ENCODE results near the gene JARID2. TPM values are rescaled to one million over a fixed set of nuclear protein-coding genes. Genes with fewer than 3 reads are reported as not detected.

Gene JARID2
- polyA plus RNA-seq, 1 donor: 16.2 TPM

DNA sequence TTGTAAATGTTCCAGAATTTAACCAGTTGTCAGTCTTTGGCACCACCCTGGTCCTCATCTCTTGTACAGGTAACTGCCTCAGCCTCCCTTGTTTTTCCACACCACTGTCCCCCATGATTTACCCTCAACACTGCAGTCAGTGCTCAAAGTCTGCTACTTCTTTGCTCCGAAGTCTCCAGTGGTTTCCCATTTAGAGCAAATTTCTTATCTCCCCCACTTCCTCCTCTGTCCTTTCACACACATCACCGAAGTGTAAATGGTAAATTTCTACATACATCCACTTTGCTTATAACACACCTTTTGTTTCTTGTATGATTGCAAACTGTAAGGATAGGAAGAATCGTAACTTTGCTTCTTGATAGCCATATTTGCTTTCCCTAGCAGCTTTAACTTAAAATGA is 115.3 kb downstream of the JARID2 start:
- DNase-seq: no peak

GRCh38 chr6:15362274-15363160 is 116.6 kb downstream of the JARID2 start:
- no peak for DNase-seq

GRCh38 chr6:15363164-15363522 is 117.3 kb downstream of the JARID2 start:
- no peak for DNase-seq

DNA sequence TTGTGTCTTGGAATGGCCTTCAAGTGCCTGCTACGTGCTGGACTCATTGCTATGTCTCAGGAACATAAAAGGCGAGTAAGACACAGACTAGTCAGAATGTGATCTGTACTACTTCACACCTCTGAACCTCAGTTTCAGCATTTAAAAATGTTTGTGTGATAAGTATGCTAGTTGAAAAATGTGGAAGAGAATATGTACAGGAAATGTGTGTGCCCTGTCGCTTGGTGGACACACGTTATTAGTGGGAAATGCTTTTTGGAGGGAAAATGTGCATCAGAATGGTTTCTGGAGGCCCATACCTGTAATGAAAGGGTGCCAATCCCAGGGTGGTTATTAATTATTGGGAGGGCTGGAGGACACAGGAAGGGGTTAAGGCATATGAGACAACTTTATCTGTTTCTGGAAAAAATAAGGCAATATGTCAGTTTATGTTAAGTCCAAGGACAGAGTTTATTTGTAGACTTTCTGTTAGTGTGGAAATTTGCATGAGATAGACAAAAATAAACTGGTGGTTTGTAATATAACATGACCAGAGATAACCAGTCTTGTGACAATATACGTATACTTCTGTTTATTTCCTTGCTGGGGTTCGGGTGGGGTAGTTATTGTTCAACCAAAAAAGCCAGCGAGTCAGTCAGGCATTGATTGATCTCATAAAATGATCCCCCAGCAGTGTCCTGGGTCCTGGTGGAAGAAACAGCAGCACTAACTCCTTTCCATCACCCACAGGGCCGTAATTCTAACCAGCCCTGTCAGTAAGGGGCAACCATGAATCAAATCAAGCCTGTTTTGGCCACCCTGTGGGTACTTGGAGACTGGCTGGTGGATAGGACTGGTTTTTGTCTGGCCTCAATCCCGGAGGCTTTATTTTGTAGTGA is 117.9 kb downstream of the JARID2 start:
- no peak for DNase-seq

- no peak for DNase-seq
Measured at GRCh38 chr6:15364401-15365037, 118.7 kb downstream of the JARID2 start.

- peak; percentile 56 for DNase-seq
Measured at GRCh38 chr6:15365273-15365687, 119.4 kb downstream of the JARID2 start.

GRCh38 chr6:15366003-15366535 is 120.2 kb downstream of the JARID2 start:
- DNase-seq: no peak

DNA sequence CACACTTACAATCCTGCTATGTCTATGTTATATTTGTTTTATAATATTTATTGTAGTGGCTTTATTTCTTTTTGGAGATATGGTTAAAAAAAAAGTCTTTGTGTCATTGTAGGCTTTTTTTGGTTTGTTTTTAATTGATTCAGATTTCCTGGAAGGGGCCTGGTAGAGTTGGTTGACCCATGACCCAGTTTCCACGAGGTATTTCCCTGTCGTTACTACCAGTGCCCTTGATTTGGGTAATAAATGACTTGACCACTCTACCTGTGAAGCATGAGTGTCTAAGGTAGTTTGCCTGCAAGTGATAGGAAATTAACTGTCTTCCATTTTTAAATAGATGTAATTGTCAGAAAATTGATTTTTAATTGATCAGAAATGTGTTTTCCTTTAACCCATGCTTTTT is 121.0 kb downstream of the JARID2 start:
- DNase-seq: no peak

DNA sequence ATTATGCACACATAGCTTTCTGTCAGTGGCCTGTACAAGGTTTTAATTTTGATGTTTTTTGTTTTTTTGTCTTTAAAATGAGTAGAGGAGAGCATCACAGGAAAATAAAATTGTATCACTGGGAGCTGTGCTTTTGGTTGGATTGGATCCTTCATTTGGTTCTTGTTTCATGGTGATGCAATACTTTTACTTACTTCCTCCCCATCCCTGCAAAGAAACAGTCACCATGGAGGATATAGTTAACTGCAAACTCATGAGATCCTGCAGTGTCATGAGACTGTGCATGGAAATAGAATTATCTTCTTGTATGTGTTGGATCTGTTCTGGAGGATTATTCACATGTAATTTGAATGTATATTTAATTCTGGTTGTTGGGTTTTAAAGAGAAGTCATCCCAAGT is 122.3 kb downstream of the JARID2 start:
- DNase-seq: no peak

- no peak for DNase-seq
Measured at GRCh38 chr6:15368873-15369272, 123.0 kb downstream of the JARID2 start.

- DNase-seq: no peak
Measured at GRCh38 chr6:15369838-15370237, 124.0 kb downstream of the JARID2 start.

GRCh38 chr6:15370733-15371671 is 125.1 kb downstream of the JARID2 start:
- DNase-seq: no peak

GRCh38 chr6:15372932-15373331 is 127.1 kb downstream of the JARID2 start:
- no peak for DNase-seq

- no peak for DNase-seq
Measured at GRCh38 chr6:15374119-15374518, 128.2 kb downstream of the JARID2 start.

DNA sequence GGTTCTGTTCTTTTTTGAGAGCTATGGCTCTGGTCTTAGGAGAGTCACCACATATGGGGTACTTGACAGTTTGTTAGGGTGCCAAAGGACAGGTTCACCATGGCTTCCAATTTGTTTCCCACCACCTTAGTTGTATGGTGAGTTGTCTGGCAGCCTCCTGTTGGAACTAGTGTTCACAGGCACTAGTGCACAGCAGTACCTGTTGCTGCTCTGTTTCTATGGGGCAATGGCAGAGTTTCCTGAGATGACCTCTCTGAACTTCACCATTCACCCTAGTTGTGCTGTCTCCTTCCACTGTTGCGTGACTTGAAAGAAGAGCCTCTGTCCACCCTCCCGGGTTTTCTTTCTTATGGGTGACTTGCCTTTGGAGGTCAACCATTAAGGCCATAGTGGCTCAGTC is 129.1 kb downstream of the JARID2 start:
- DNase-seq: no peak

DNA sequence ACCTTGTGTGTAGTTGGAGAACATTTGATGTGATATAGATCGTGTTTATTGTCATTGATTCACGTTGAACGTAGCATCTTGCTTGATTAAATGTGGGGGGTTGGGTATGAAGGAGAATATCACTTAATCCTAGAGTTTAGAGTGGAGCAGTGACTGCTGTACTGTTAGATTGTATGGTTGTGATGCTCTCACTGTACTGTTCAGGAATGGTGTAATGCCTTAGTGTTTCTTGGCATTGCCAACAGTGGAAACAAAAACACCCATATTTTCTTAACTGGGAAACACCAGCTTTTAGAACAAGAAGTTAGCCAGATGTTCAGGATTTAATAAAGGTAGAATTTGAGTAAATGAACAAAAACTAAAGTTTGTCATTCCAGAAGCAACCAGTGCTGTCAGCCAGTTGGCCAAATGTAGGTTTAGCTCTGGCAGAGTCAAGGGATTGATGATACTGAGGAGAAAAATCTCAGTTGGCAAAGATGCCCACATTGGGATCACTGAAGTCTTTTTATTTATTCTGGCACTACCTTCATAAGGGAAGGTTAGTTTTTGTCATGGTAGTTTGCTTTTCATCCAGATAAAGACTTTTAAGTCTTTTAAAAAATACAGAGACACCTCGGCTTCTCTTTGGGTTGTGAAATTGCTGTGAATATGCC is 129.9 kb downstream of the JARID2 start:
- no peak for DNase-seq

- no peak for DNase-seq
Measured at GRCh38 chr6:15376900-15377487, 131.1 kb downstream of the JARID2 start.

DNA sequence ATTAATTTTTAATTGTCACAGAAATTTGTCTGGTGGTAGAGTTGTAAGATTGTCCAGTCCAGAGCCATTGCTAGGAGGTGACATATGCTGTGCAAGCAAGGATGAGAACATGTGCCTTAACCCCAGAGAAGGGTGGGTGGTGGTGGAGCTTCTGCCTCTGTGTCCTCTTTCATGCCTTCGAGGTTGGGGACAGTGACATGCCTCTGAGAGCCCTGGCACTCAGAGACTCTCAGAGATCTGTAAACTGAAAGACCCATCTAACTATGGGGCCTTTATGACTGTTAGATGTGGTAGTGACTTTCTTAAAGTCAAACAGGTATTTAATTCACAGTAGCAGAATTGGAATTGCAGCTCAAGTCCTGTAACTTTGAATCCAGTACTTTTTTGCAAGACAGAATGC is 132.4 kb downstream of the JARID2 start:
- DNase-seq: no peak

- no peak for DNase-seq
Measured at GRCh38 chr6:15378866-15379265, 133.0 kb downstream of the JARID2 start.

GRCh38 chr6:15380351-15380750 is 134.5 kb downstream of the JARID2 start:
- DNase-seq: no peak

DNA sequence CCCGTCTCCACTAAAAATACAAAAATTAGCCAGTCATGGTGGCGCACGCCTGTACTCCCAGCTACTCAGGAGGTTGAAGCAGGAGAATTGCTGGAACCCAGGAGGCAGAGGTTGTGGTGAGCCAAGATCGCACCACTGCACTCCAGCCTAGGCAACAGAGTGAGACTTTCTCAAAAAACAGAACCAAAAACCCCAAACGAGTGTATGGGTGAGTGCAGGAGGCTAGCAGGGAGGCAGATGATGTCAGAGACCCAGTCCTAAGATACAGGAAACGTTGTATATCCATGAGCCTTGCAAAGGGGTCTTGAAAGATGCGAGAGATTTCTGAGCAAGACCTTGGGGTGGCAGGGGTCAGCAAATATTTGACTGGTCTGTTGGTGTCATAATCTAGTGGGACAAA is 136.2 kb downstream of the JARID2 start:
- DNase-seq: no peak

Measured in hindlimb muscle (tissue), 1 donor.